Duodenal mucosa (tissue), 2 donors: ENCODE data around the gene ZXDC.

ENCODE experiments used
- H3K27ac ChIP-seq: one replicate; pipeline ENCODE4 v1.7.0; 2013; ENCODE audit warnings: low read depth, low read length
- H3K27me3 ChIP-seq, 2 donors: one replicate each; pipeline ENCODE4 v1.7.0; 2013; ENCODE audit warnings: low read length in 2 of 2, control low read depth in 1 of 2; ENCODE audit not compliant: insufficient read depth in 2 of 2, control insufficient read depth in 1 of 2
- H3K36me3 ChIP-seq, 2 donors: one replicate each; pipeline ENCODE4 v1.7.0; 2013; ENCODE audit warnings: low read length in 2 of 2, control low read depth in 1 of 2; ENCODE audit not compliant: insufficient read depth in 2 of 2, control insufficient read depth in 1 of 2
- H3K4me1 ChIP-seq, 2 donors: one replicate each; pipeline ENCODE4 v1.7.0; 2013; ENCODE audit warnings: low read length in 2 of 2, control low read depth in 1 of 2; ENCODE audit not compliant: insufficient read depth in 2 of 2, control insufficient read depth in 1 of 2
- H3K4me3 ChIP-seq, 2 donors: one replicate each; pipeline ENCODE4 v1.7.0; 2013; ENCODE audit warnings: low read length in 2 of 2, low read depth in 1 of 2
- H3K9ac ChIP-seq, 2 donors: one replicate each; pipeline ENCODE4 v1.7.0; 2013; ENCODE audit warnings: low read length in 2 of 2, low read depth in 1 of 2
- H3K9me3 ChIP-seq, 2 donors: one replicate each; pipeline ENCODE4 v1.7.0; 2013; ENCODE audit warnings: low read length in 2 of 2, control low read depth in 1 of 2; ENCODE audit not compliant: control insufficient read depth in 1 of 2

ZXDC gene

GRCh38 chr3:126510308-126510910 is 34.7 kb upstream of the ZXDC start:
- Histone ChIP-seq H3K4me1 (no peaks in the 10 kb centered on the region), H3K27me3 (no peaks in the 10 kb centered on the region), H3K9me3 (no peaks in the 10 kb centered on the region), H3K9ac (no peak overlapping the region), H3K27ac (no peak overlapping the region), H3K36me3 (no peaks in the 10 kb centered on the region), H3K4me3 (no peak overlapping the region)

- H3K27ac ChIP-seq, result no peak overlapping the region
- no peak overlapping the region for H3K4me3 ChIP-seq
- no peaks in the 10 kb centered on the region for H3K9me3 ChIP-seq
- no peaks in the 10 kb centered on the region for H3K4me1 ChIP-seq
- H3K9ac ChIP-seq, result no peak overlapping the region
- no peaks in the 10 kb centered on the region for H3K36me3 ChIP-seq
- no peaks in the 10 kb centered on the region for H3K27me3 ChIP-seq
These were observed 34.1 kb upstream of the ZXDC start for GRCh38 chr3:126509597-126510307.

GRCh38 chr3:126508564-126508964 is 32.9 kb upstream of the ZXDC start:
- Histone ChIP-seq H3K27ac (no peak overlapping the region), H3K27me3 (no peaks in the 10 kb centered on the region), H3K4me1 (no peaks in the 10 kb centered on the region), H3K9me3 (no peaks in the 10 kb centered on the region), H3K36me3 (no peaks in the 10 kb centered on the region), H3K4me3 (no peak overlapping the region), H3K9ac (no peak overlapping the region)

GRCh38 chr3:126507886-126508285 is 32.2 kb upstream of the ZXDC start:
- Histone ChIP-seq H3K4me1 (no peaks in the 10 kb centered on the region), H3K9me3 (no peaks in the 10 kb centered on the region), H3K4me3 (no peak overlapping the region), H3K9ac (no peak overlapping the region), H3K27me3 (no peaks in the 10 kb centered on the region), H3K27ac (no peak overlapping the region), H3K36me3 (no peaks in the 10 kb centered on the region)

GRCh38 chr3:126503701-126504100 is 28.0 kb upstream of the ZXDC start:
- H3K36me3 ChIP-seq, result no peaks in the 10 kb centered on the region
- H3K27me3 ChIP-seq, result no peaks in the 10 kb centered on the region
- no peak overlapping the region for H3K9ac ChIP-seq

GRCh38 chr3:126502656-126503055 is 27.0 kb upstream of the ZXDC start:
- H3K9me3 ChIP-seq, result no peaks in the 10 kb centered on the region
- no peaks in the 10 kb centered on the region for H3K4me1 ChIP-seq
- H3K27ac ChIP-seq, result no peak overlapping the region
- H3K9ac ChIP-seq, result no peak overlapping the region
- no peak overlapping the region for H3K4me3 ChIP-seq
- H3K27me3 ChIP-seq, result no peaks in the 10 kb centered on the region
- no peaks in the 10 kb centered on the region for H3K36me3 ChIP-seq

More at GRCh38 chr3:126503701-126504100, 28.0 kb upstream of the ZXDC start:
- H3K9me3 ChIP-seq, result no peaks in the 10 kb centered on the region
- H3K4me1 ChIP-seq, result no peaks in the 10 kb centered on the region
- H3K27ac ChIP-seq, result no peak overlapping the region
- no peak overlapping the region for H3K4me3 ChIP-seq

- no peaks in the 10 kb centered on the region for H3K27me3 ChIP-seq
These were observed 26.0 kb upstream of the ZXDC start for GRCh38 chr3:126501736-126502135.

GRCh38 chr3:126501054-126501453 is 25.4 kb upstream of the ZXDC start:
- no peak overlapping the region for H3K9ac ChIP-seq
- H3K27ac ChIP-seq, result no peak overlapping the region
- no peaks in the 10 kb centered on the region for H3K36me3 ChIP-seq
- H3K9me3 ChIP-seq, result no peaks in the 10 kb centered on the region
- no peaks in the 10 kb centered on the region for H3K4me1 ChIP-seq
- no peaks in the 10 kb centered on the region for H3K27me3 ChIP-seq
- H3K4me3 ChIP-seq, result no peak overlapping the region

More at GRCh38 chr3:126501736-126502135, 26.0 kb upstream of the ZXDC start:
- Histone ChIP-seq H3K9me3 (no peaks in the 10 kb centered on the region), H3K36me3 (no peaks in the 10 kb centered on the region), H3K4me3 (no peak overlapping the region), H3K4me1 (no peaks in the 10 kb centered on the region), H3K9ac (no peak overlapping the region), H3K27ac (no peak overlapping the region)

GRCh38 chr3:126500016-126500415 is 24.3 kb upstream of the ZXDC start:
- H3K36me3 ChIP-seq, result no peaks in the 10 kb centered on the region

GRCh38 chr3:126499401-126499800 is 23.7 kb upstream of the ZXDC start:
- Histone ChIP-seq H3K4me1 (no peaks in the 10 kb centered on the region), H3K4me3 (no peak overlapping the region), H3K9me3 (no peaks in the 10 kb centered on the region), H3K27ac (no peak overlapping the region), H3K36me3 (no peaks in the 10 kb centered on the region), H3K9ac (no peak overlapping the region), H3K27me3 (no peaks in the 10 kb centered on the region)

More at GRCh38 chr3:126500016-126500415, 24.3 kb upstream of the ZXDC start:
- Histone ChIP-seq H3K4me1 (no peaks in the 10 kb centered on the region), H3K9ac (no peak overlapping the region), H3K4me3 (no peak overlapping the region), H3K9me3 (no peaks in the 10 kb centered on the region), H3K27ac (no peak overlapping the region), H3K27me3 (no peaks in the 10 kb centered on the region)
